Renal cortical epithelial cell (primary cell): ENCODE measurements around the gene DEFB131B. TPM values are rescaled to one million over a fixed set of nuclear protein-coding genes. Genes with fewer than 3 reads are reported as not detected.
"Not testable (repeated sequence)": the region's sequence is repeated elsewhere in the genome, so short reads cannot be mapped to it uniquely, and the experiment has no call there.

Experiments used
- DNase-seq: peaks from one replicate; pipeline ENCODE4 v3.0.0-alpha.2; 2011; ENCODE audit warnings: low read depth
- total RNA-seq: library from RNA; depleted of rRNA; stranded (reverse); fragments of >200 nt; gene quantifications from 2 replicates; pipeline ENCODE4 v1.2.3, GENCODE V29; 2014

The DEFB131B gene
- total RNA-seq: not detected in 2 replicates

DNA sequence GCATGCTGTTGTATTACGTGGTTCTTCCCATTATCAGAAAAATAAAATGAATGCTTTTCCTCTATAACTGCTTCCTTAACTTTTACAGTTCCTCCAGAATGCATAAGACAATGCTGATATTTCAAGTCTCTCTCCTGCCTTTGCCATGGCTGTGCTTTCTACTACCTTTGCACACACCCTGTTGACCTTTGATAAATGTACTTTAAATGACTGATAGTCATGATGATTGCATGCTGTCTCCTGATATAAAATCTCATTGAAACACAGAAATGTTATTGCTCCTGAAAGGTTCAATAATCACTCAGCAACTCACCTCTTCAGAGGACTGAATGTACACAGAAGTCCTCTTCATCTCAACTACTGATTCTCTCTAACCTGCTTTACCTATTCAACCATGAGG is at the start of gene DEFB131B:
Gene DEFB131B, plus strand, starts transcription at position 395 of the 400 bp plus-strand sequence. Its CDS starts 0 bp downstream, at position 395.
- not testable (repeated sequence) for DNase-seq

- DNase-seq: not testable (repeated sequence)
Observed at GRCh38 chr11:71829247-71829646, 49.0 kb upstream of the DEFB131B start.

GRCh38 chr11:71829686-71830085 is 48.6 kb upstream of the DEFB131B start:
- not testable (repeated sequence) for DNase-seq

DNA sequence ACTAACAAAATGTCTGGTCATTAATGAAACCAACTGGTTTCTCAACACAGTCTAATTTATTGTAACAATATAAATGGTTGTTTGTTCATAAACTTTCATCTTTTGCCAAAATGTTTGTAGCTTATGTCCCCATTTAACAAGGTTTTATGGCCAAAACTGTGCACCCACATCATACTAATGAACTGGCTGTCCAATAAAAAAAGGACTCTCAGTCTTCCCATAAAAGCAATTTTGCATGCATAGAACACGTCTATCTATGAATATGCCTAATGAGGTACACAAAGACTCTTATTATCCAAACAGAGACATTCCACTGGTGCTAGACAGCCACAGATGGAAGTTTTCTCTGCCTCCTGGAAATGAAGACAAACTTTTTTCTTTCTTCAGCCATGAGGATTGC is 45.4 kb upstream of the DEFB131B start, which contains the start of gene DEFB108B:
Gene DEFB108B, plus strand, starts transcription at position 390 of the 400 bp plus-strand sequence. Its CDS starts 0 bp downstream, at position 390.
- DNase-seq: not testable (repeated sequence)

- not testable (repeated sequence) for DNase-seq
Observed at GRCh38 chr11:71842720-71843119, 35.5 kb upstream of the DEFB131B start.

GRCh38 chr11:71843355-71843754 is 34.9 kb upstream of the DEFB131B start:
- not testable (repeated sequence) for DNase-seq

DNA sequence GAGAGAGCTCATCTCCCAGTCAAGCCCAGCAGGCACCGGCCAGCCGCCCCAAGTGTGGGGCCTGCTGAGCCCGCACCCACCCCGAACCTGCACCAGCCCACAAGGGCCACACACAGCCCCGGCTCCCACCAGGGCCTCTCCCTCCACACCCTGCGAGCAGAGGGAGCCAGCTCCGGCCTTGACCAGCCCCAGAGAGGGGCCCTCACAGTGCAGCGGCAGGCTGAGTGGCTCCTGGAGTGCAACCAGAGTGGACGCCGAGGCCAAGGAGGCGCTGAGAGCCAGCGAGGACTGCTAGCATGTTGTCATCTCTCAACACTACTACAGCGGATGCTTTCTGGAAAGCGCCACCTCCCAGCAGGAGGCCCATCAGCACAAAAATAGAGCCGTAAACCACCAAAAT is 34.4 kb upstream of the DEFB131B start:
- no peak for DNase-seq

- not testable (repeated sequence) for DNase-seq
Observed at GRCh38 chr11:71853895-71854294, 24.4 kb upstream of the DEFB131B start.

DNA sequence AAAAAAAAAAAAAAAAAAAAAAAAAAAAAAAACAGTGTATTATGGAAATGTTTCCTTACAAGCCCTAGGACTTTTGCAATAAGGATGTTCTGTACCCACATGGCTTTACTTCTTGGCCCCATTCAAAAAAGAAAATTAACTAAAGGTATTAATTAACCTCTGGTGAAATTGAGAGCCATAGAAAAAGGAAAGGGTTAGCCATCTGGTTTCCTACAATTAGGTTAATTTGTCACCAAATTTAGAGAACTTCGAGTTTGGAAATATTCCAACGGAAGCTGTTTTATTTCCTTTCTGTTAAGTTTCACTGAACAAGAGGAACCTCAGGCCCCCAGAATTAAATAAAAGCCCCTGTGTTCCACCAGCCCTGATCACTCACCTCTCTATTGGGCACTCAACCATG is 22.4 kb upstream of the DEFB131B start:
- DNase-seq: peak; percentile 82

- not testable (repeated sequence) for DNase-seq
Observed at GRCh38 chr11:71860835-71861234, 17.4 kb upstream of the DEFB131B start.

- peak; percentile 79 for DNase-seq
Observed at GRCh38 chr11:71863978-71864627, 14.2 kb upstream of the DEFB131B start.

- DNase-seq: not testable (repeated sequence)
Observed at GRCh38 chr11:71867209-71867608, 11.0 kb upstream of the DEFB131B start.

DNA sequence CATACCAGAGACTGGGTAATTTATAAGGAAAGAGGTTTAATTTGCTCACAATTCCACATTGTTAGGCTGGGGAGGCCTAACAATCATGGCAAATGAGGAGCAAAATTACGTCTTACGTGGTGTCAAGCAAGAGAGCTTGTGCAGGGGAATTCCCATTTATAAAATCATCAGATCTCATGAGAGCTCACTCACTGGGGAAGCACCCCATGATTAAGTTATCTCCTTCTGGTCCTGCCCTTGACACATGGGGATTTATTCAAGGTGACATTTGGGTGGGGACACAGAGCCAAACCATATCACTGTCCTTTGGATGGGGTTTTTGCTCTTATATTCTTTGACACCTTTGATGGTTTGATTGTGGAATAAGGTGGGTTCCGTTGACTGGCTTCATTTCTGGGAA is 8.3 kb upstream of the DEFB131B start:
- not testable (repeated sequence) for DNase-seq

DNA sequence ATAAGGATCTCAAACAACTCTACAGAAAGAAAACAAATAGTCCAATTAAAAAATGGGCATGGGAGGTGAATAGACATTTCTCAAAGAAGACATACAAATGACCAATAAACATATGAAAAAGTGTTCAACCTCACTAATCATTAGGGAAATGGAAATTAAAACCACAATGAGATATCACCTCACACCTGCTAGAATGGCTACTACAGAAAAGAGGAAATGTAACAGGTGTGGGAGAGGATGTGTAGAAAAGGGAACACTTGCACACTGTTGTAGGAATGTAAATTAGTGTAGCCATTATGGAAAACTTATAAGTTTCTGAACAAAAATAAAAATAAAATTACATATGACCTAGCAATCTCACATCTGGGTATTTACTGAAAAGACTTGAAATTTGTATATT is 7.6 kb upstream of the DEFB131B start:
- not testable (repeated sequence) for DNase-seq

- peak; percentile 63 for DNase-seq
Observed at GRCh38 chr11:71876262-71876661, 2.0 kb upstream of the DEFB131B start.

GRCh38 chr11:71885806-71886205 is 7.6 kb downstream of the DEFB131B start:
- DNase-seq: not testable (repeated sequence)

DNA sequence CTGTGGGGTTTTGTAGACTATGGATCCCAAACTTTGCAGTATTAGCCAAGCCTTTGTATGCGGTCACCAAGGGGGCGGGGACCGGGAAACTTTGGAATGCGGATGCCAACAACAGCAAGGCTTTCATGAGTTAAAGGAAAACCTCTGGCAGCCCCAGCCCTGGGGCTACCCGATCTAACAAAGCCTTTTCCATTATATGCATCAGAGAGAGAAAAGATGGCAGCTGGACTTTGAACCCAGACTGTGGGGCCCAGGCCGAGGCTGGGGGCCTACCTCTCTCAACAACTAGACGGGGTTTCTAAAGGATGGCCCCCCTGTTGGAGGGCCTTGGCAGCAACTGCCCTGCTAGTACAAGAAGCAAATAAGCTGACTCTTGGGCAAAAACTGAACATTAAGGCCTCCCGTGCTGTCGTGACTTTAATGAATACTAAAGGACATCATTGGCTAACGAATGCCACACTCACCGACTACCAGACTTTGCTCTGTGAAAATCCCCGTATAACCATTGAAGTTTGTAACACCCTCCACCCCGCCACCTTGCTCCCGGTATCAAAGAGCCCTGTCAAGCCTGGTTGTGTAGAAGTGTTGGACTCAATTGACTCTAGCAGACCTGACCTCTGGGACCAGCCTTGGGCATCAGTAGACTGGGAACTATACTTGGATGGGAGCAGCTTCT is 10.2 kb downstream of the DEFB131B start:
- peak; percentile 13 for DNase-seq

DNA sequence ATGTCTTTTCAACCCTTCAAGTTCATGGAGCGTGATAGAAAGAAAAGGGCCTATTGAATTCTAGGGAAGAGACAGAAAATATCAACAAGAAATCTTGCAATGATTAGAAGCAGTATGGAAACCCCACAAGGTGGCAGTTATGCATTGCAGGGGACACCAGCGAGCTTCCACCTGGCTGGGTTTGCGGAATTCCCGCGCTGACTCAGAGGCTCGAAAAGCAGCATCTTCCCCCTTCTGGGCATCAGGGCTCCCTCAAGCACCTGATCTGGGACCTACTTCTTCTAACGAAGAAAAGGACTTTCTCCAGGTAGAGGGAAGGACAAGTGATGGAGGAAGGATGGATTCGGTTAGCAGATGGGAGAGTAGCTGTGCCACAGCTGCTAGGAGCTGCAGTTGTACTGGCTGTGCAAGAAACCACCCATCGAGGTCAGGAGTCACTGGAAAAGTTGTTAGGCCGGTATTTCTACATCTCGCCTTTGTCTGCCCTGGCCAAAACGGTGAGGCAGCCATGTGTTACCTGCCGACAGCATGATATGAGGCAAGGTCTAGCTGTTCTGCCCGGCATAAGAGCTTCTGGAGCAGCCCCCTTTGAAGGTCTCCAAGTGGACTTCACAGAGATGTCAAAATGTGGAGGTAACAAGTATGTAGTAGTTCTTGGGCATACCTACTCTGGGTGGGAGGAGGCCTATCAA is 11.1 kb downstream of the DEFB131B start:
- DNase-seq: not testable (repeated sequence)

DNA sequence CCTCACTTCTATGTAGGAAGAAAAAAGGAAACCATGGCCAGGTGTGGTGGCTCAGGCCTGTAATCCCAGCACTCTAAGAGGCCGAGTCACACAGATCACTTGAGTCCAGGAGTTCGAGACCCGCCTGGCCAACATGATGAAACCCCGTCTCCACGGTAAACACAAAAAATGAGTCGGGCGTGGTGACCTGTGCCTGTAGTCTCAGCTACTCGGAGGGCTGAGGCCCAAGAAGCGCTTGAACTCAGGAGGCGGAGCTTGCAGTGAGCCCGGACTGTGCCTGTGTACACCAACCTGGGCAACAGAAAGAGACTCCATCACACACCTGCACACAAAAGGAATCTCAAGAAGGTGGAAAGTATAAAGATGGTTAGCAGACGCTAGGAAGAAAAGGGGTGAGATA is 17.7 kb downstream of the DEFB131B start:
- no peak for DNase-seq

DNA sequence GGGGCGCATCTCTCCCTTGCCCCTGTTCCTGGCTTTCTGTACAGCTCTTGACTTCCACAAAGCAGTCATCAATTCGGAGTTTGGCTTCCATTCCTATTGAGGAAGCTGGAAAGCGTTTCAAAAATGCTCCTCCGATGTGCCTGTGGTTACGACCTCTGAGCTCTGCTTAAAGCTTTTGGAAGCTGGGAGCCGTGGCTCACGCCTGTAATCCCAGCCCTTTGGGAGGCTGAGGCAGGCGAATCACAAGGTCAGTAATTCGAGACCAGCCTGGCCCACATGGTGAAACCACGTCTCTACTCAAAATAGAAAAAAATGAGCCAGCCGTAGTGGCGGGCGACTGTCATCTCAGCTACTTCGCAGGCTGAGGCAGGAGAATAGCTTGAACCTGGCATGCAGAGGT is 22.9 kb downstream of the DEFB131B start:
- DNase-seq: not testable (repeated sequence)

GRCh38 chr11:71908218-71908617 is 30.0 kb downstream of the DEFB131B start:
- no peak for DNase-seq

DNA sequence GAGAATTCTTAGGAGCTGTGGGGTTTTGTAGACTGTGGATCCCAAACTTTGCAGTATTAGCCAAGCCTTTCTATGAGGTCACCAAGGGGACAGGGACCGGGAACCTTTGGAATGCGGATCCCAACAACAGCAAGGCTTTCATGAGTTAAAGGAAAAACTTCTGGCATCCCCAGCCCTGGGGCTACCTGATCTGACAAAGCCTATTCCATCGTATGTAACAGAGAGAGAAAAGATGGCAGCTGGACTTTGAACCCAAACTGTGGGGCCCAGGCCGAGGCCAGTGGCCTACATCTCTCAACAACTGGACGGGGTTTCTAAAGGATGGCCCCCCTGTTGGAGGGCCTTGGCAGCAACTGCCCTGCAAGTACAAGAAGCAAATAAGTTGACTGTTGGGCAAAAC is 32.5 kb downstream of the DEFB131B start:
- not testable (repeated sequence) for DNase-seq
